ENCODE results near the gene GAL3ST3. TPM values are rescaled to one million over a fixed set of nuclear protein-coding genes. Genes with fewer than 3 reads are reported as not detected.

Gene GAL3ST3
- total and polyA plus RNA-seq, 9 donors: 0.08 to 3.3 (median 0.48) TPM; not detected in 4

DNA sequence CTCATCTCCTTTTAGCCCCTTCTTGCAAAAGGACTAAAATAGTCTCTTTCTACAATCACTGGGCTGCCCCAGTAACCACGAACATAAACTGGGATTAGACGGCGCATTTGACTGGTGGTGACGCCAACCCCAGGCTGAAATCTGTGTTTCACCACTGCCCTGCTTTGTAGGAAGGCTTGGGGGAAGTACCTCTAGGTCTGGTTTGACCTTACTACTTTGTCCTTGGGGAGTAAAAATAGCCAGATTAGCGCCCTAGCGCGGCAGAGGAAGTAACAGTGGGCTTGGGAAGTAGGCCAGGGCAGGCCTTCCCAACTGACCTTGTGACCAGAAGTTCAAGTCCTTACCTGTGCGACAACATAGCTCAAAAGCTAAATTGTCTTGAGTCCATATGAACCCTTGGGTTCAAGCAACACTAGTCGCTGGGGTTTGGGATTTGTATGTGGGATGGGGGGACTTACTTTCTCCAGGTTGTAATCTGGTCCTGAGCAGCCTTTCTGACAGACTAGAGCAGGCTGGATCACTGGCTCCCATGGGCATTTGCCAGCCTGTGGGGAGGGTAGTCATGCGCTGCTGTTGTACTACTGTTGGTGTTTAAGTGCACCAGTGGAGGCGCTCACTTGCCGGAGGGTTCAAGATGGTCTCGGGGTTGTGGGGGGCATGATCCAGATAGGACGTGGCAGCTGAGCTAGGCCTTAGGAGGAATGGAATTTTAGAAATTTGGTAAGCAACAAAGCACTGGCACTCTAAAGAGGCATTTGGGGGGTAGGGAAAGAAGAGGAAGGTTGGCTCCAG is 20.2 kb upstream of the GAL3ST3 start:
- no peaks in the 10 kb centered on the region for H3K27me3 ChIP-seq
- H3K4me3 ChIP-seq: peak overlapping the region; percentile 58
- TF ChIP-seq POLR2A (IDR thresholded peaks at IDR 0.05) (no peak), EP300 (IDR thresholded peaks at IDR 0.05) (no peak)
- TF ChIP-seq, protein P1, sequence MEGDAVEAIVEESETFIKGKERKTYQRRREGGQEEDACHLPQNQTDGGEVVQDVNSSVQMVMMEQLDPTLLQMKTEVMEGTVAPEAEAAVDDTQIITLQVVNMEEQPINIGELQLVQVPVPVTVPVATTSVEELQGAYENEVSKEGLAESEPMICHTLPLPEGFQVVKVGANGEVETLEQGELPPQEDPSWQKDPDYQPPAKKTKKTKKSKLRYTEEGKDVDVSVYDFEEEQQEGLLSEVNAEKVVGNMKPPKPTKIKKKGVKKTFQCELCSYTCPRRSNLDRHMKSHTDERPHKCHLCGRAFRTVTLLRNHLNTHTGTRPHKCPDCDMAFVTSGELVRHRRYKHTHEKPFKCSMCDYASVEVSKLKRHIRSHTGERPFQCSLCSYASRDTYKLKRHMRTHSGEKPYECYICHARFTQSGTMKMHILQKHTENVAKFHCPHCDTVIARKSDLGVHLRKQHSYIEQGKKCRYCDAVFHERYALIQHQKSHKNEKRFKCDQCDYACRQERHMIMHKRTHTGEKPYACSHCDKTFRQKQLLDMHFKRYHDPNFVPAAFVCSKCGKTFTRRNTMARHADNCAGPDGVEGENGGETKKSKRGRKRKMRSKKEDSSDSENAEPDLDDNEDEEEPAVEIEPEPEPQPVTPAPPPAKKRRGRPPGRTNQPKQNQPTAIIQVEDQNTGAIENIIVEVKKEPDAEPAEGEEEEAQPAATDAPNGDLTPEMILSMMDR (IDR thresholded peaks at IDR 0.05): no peak
- H3K9me3 ChIP-seq: no peaks in the 10 kb centered on the region
- DNase-seq: peak; percentile 47 to 63 (median 57)
- peaks cover 12% of the 10 kb centered on the region for H3K4me1 ChIP-seq (ENCODE audit: insufficient read depth)
- H3K27ac ChIP-seq: peak overlapping the region; percentile 85 to 86
- intact Hi-C loops (cut with DNase I): loop anchor here in 1 of 4 donors (10.0 kb wide), 1 partner anchor 1784 kb away; the partner anchor contains the start of genes BAD and GPR137
- H3K36me3 ChIP-seq: no peaks in the 10 kb centered on the region
- 14 to 33% (median 14%) methylated on average over 14 of the region's 14 CpGs for WGBS, 3 donors

DNA sequence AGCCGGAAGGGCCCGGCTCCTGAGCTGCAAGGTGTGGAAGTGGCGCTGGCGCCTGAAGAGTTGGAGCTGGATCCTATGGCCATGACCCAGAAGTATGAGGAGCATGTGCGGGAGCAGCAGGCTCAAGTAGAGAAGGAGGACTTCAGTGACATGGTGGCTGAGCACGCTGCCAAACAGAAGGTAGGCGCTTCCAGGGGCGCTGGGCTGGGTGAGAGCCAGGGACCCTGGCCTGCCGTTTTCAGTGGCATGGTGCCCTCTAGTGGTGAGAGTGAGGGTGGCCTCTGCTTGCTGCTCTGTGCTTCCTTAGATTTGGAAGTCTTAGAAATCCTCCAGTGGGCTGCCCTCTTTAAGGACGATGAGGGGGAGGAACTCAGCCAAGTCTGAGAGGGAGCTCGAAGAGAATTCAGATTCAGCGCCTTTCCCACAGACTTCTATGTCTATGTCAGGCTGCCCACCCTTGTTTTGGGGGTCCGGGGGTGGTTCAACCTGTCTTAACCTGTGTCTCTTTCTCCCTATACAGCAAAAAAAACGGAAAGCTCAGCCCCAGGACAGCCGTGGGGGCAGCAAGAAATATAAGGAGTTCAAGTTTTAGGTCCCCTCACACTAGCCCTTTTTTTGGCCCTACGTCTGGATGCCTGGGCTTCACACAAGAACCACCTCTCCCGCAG is 19.3 kb upstream of the GAL3ST3 start:
- H3K9me3 ChIP-seq: no peaks in the 10 kb centered on the region
- H3K27me3 ChIP-seq: no peaks in the 10 kb centered on the region
- WGBS, 3 donors: 34 to 46% (median 35%) methylated on average over 17 of the region's 17 CpGs
- peaks cover 12% of the 10 kb centered on the region for H3K4me1 ChIP-seq (ENCODE audit: insufficient read depth)
- no peaks in the 10 kb centered on the region for H3K36me3 ChIP-seq
- peak overlapping the region; percentile 85 to 86 for H3K27ac ChIP-seq
- DNase-seq: peak; percentile 64 to 81 (median 77)
- no peak overlapping the region for H3K4me3 ChIP-seq
- TF ChIP-seq, protein P1 (IDR thresholded peaks at IDR 0.05): peak; percentile 68 to 75 (median 68)
- TF ChIP-seq POLR2A (IDR thresholded peaks at IDR 0.05): no peak
- intact Hi-C loops (cut with DNase I): loop anchor here in 1 of 4 donors (10.0 kb wide), 1 partner anchor 1783 kb away; the partner anchor contains the start of genes BAD and GPR137

DNA sequence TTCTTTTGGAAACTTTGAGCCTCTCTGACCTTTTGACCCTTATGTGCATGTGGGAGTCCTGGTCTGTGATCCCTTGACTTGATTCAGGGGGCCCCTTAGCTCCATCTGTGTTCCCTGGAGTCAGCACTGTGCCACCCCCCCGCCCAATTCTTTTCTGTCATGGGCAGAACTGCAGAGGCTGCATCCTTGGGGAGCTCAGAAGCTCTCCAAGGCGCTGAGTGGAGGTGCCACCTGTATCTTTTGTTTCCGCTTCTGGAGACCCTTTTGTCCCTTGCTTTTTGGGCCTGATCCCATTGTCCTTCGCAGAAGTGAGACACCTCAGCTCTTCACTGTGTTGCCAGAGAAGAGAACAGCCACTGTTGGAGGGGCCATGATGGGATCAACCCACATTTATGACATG is 18.7 kb upstream of the GAL3ST3 start:
- TF ChIP-seq EP300 (IDR thresholded peaks at IDR 0.05): no peak
- TF ChIP-seq, protein P1 (IDR thresholded peaks at IDR 0.05): no peak
- TF ChIP-seq POLR2A (IDR thresholded peaks at IDR 0.05): no peak
- Histone ChIP-seq H3K27me3 (no peaks in the 10 kb centered on the region), H3K4me1 (ENCODE audit: insufficient read depth) (peaks cover 12% of the 10 kb centered on the region), H3K9me3 (no peaks in the 10 kb centered on the region), H3K36me3 (no peaks in the 10 kb centered on the region), H3K4me3 (no peak overlapping the region), H3K27ac (peak overlapping the region in 1 of 2 donors; percentile 86)
- WGBS, 3 donors: 70 to 95% (median 93%) methylated on average over 4 of the region's 4 CpGs
- intact Hi-C loops (cut with DNase I): loop anchor here in 1 of 4 donors (10.0 kb wide), 1 partner anchor 1783 kb away; the partner anchor contains the start of genes BAD and GPR137
- peak in 1 of 5 donors; percentile 25 for DNase-seq

DNA sequence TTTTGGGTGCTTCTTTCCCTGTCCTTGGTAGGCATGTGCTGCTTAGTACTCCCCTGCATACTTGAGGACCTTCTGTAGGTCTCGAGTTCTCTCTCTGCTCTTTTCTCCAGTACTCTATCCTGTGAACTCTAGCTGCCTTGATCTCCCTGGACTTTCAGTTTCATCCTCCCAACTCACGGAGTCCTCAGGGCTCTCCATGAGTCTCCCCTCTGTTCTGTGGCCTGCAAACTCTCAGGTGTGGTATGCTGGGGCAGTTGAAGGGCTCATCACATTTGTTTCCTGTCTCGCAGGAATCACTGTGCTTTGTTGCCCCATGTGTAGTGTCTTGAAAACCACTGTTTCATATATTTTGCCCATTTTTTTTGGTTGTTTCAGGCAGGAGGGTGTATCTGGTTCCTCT is 17.8 kb upstream of the GAL3ST3 start:
- Histone ChIP-seq H3K27me3 (no peaks in the 10 kb centered on the region), H3K4me1 (ENCODE audit: insufficient read depth) (peaks cover 12% of the 10 kb centered on the region), H3K27ac (no peak overlapping the region), H3K9me3 (no peaks in the 10 kb centered on the region), H3K4me3 (no peak overlapping the region), H3K36me3 (no peaks in the 10 kb centered on the region)
- DNase-seq: peak in 1 of 5 donors; percentile 7
- no peak for TF ChIP-seq EP300 (IDR thresholded peaks at IDR 0.05)
- no peak for TF ChIP-seq POLR2A (IDR thresholded peaks at IDR 0.05)
- TF ChIP-seq, protein P1 (IDR thresholded peaks at IDR 0.05): no peak
- intact Hi-C loops (cut with DNase I): loop anchor here in 1 of 4 donors (10.0 kb wide), 1 partner anchor 1782 kb away; the partner anchor contains the start of genes BAD and GPR137
- 72 to 76% (median 73%) methylated on average over 3 of the region's 3 CpGs for WGBS, 3 donors

Measured in ovary (tissue), 9 donors.